ENCODE measurements around the gene CRB2. TPM values are rescaled to one million over a fixed set of nuclear protein-coding genes. Genes with fewer than 3 reads are reported as not detected.
"Not testable (repeated sequence)": the region's sequence is repeated elsewhere in the genome, so short reads cannot be mapped to it uniquely, and the experiment has no call there.

The CRB2 gene
- total and polyA plus RNA-seq, 7 donors = 0.01 to 0.05 (median 0.03) TPM; not detected in 4

DNA sequence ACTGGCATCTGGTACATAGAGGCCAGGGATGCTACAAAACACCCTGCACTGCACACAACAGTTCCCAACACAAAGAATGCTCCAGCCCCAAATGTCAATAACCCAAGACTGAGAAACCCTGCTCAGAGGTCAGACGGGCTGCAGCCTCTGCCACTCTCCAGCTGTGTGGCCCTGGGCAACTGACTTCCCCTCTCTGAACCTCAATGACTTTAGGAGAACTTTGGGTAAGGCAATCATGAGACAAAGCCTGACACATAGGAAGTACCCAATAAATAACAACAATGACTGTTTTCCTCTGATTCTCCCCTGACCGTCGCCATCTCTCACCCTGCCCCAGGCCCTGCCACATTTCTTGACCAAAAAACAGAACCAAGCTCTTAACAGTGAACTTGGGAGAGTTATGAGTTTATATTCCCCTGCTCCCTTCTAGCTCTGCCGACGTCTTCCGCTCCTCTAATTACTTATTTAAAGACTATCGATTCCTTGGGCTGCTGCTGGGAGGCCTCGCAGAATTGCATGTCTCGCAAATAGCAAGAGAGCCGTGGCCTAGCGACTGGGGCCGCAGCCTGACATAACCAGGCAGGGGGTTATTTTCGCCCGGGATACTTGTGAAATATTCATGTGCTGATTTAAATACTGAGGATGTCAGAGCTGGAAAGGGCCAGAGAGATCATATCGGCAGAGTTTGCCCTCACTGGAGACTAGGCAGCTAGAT, 24.5 kb upstream of the CRB2 start:
- no peaks in the 10 kb centered on the region for H3K36me3 ChIP-seq (ENCODE audit: insufficient read depth in 1 of 2, low read depth in 1 of 2)
- TF ChIP-seq, protein P1, sequence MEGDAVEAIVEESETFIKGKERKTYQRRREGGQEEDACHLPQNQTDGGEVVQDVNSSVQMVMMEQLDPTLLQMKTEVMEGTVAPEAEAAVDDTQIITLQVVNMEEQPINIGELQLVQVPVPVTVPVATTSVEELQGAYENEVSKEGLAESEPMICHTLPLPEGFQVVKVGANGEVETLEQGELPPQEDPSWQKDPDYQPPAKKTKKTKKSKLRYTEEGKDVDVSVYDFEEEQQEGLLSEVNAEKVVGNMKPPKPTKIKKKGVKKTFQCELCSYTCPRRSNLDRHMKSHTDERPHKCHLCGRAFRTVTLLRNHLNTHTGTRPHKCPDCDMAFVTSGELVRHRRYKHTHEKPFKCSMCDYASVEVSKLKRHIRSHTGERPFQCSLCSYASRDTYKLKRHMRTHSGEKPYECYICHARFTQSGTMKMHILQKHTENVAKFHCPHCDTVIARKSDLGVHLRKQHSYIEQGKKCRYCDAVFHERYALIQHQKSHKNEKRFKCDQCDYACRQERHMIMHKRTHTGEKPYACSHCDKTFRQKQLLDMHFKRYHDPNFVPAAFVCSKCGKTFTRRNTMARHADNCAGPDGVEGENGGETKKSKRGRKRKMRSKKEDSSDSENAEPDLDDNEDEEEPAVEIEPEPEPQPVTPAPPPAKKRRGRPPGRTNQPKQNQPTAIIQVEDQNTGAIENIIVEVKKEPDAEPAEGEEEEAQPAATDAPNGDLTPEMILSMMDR (IDR thresholded peaks at IDR 0.05) = no peak
- no peaks in the 10 kb centered on the region for H3K27me3 ChIP-seq (ENCODE audit: insufficient read depth in 3 of 3, low read length in 2 of 3)
- ATAC-seq (no peak), DNase-seq (no peak)
- H3K9me3 ChIP-seq = no peaks in the 10 kb centered on the region
- no peak overlapping the region for H3K4me3 ChIP-seq
- no peak overlapping the region for H3K27ac ChIP-seq
- H3K4me1 ChIP-seq = peaks cover 3% of the 10 kb centered on the region
- intact Hi-C loops (cut with DNase I) = no loop called here
- WGBS, 3 donors = 88 to 90% (median 89%) methylated on average over 15 of the region's 15 CpGs

DNA sequence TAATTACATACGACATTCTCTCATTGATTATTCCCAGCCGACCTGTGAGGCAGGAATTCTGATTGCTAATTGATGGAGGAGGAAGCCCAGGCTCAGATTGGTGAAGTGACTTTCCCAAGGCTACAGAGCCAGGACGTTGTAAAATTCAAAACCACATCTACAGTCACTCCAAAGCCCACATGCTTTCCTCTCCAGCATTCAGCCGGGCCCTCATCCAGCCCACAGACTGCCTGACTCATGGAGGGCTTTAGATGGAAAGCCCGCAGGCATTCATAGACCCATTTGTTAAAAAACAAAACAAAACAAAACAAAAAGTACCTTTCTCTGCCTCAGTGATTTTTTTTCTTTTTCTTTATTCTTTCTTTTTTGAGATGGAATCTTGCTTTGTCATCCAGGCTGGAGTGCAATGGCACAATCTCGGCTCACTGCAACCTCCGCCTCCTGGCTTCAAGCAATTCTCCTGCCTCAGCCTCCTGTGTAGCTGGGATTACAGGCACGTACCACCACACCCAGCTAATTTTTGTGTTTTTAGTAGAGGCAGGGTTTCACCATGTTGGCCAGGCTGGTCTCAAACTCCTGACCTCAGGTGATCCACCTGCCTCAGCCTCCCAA, 22.8 kb upstream of the CRB2 start:
- ATAC-seq; H3K27ac ChIP-seq; H3K27me3 ChIP-seq (ENCODE audit: insufficient read depth in 3 of 3, low read length in 2 of 3); DNase-seq; H3K4me1 ChIP-seq; H3K9me3 ChIP-seq; H3K36me3 ChIP-seq (ENCODE audit: insufficient read depth in 1 of 2, low read depth in 1 of 2); H3K4me3 ChIP-seq; intact Hi-C loops (cut with DNase I): not testable (repeated sequence)
- 66 to 73% (median 67%) methylated on average over 8 of the region's 8 CpGs for WGBS, 3 donors

- Histone ChIP-seq H3K27ac (no peak overlapping the region), H3K4me3 (no peak overlapping the region), H3K9me3 (no peaks in the 10 kb centered on the region), H3K4me1 (no peaks in the 10 kb centered on the region), H3K27me3 (ENCODE audit: insufficient read depth in 3 of 3, low read length in 2 of 3) (no peaks in the 10 kb centered on the region), H3K36me3 (ENCODE audit: insufficient read depth in 1 of 2, low read depth in 1 of 2) (no peaks in the 10 kb centered on the region)
- 91 to 97% (median 93%) methylated on average over 3 of the region's 3 CpGs for WGBS, 3 donors
- intact Hi-C loops (cut with DNase I) = no loop called here
- TF ChIP-seq, protein P1 (IDR thresholded peaks at IDR 0.05) = no peak
- DNase-seq (no peak), ATAC-seq (no peak)
Observed at GRCh38 chr9:123334639-123335038, 21.4 kb upstream of the CRB2 start.

DNA sequence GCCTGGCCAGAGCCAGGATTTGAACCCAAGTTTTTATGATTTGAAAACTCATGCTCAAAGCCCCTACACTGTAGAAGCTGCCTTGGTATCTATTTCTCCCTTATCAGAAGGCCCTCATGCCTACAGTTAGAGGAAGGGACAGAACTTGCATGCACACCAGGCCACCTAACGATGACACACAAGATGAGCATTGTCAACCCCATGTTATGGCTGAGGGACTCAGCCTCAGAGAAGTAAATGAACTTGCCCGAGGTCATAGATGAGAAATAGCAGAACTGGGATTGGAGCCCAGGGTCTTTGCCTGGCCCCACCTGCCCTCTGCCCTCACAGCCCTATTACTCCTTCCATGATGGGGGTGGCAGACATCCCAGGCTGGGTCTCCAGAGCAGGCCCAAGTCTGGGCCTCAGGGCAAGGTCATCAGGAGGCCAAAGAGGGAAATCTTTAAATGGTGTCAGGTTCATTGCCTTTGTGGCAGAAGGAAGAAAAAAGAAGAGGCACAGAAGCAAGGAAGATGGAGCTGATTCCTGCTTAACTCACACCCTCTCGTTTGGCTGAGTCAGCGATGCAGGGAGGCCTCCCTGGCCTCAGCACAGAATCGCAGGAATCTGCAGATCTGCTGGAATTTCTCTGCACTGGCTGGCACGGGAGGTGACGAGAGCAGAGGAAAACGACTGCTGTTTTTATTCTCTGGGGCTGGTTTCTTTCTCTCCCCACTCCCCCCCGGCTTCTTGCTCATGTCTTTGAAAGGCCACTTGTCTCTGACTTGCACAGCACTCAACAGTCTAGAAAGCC, 20.6 kb upstream of the CRB2 start:
- ATAC-seq = no peak
- H3K27ac ChIP-seq = no peak overlapping the region
- TF ChIP-seq, protein P1 (IDR thresholded peaks at IDR 0.05) = no peak

DNA sequence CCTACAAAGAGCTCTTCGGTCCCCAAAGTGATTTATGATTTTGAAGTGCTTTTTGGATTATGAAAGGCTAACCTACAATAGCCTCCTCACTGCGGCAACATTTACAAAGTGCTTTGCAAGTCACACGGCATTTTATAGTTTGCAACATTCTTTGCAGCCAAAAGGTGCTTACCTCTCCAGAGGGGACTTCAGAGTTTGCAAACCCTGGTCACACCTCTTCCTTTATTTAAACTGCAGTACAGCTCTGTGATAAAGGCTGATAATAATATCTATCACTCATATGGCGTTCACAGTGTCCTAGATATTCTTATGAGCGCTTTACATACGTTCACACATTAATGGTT, 20.0 kb upstream of the CRB2 start:
- TF ChIP-seq, protein P1 (IDR thresholded peaks at IDR 0.05) = no peak
- no peak overlapping the region for H3K4me3 ChIP-seq
- DNase-seq (no peak), ATAC-seq (no peak)
- no peaks in the 10 kb centered on the region for H3K27me3 ChIP-seq (ENCODE audit: insufficient read depth in 3 of 3, low read length in 2 of 3)
- intact Hi-C loops (cut with DNase I) = no loop called here
- H3K27ac ChIP-seq = no peak overlapping the region
- WGBS, 3 donors = 61 to 79% (median 67%) methylated on average over 6 of the region's 6 CpGs
- no peaks in the 10 kb centered on the region for H3K4me1 ChIP-seq
- H3K36me3 ChIP-seq (ENCODE audit: insufficient read depth in 1 of 2, low read depth in 1 of 2) = no peaks in the 10 kb centered on the region
- no peaks in the 10 kb centered on the region for H3K9me3 ChIP-seq

More for the DNA sequence above, 20.6 kb upstream of the CRB2 start:
- DNase-seq = no peak
- 26 to 48% (median 35%) methylated on average over 9 of the region's 9 CpGs for WGBS, 3 donors
- no peaks in the 10 kb centered on the region for H3K4me1 ChIP-seq
- no peaks in the 10 kb centered on the region for H3K9me3 ChIP-seq
- no peaks in the 10 kb centered on the region for H3K27me3 ChIP-seq (ENCODE audit: insufficient read depth in 3 of 3, low read length in 2 of 3)
- H3K36me3 ChIP-seq (ENCODE audit: insufficient read depth in 1 of 2, low read depth in 1 of 2) = no peaks in the 10 kb centered on the region
- H3K4me3 ChIP-seq = no peak overlapping the region
- intact Hi-C loops (cut with DNase I) = no loop called here

Data from psoas muscle (tissue), 8 donors.